Uterus (tissue), 4 donors: ENCODE results near the gene NPAS2. TPM values are rescaled to one million over a fixed set of nuclear protein-coding genes. Genes with fewer than 3 reads are reported as not detected.

Source experiments
- DNase-seq, 2 donors: peaks; one replicate each; pipeline ENCODE4 v3.0.0-alpha.2; 2019 to 2020
- H3K27ac ChIP-seq, 2 donors: fragments of 200-600 bp; sonication (generic); 1 replicate in 1 of 2; 2 replicates in 1 of 2; pipeline ENCODE4 v1.5.1; 2016 to 2018
- H3K27me3 ChIP-seq, 2 donors: fragments of 200-600 bp; sonication (generic); one replicate each; pipeline ENCODE4 v1.5.1; 2018 to 2019; ENCODE audit warnings: control low read depth in 1 of 2
- H3K36me3 ChIP-seq, 2 donors: fragments of 200-600 bp; sonication (generic); one replicate each; pipeline ENCODE4 v1.5.1; 2019; ENCODE audit warnings: control low read depth in 1 of 2
- H3K4me1 ChIP-seq, 2 donors: fragments of 200-600 bp; sonication (generic); one replicate each; pipeline ENCODE4 v1.5.1; 2018 to 2019; ENCODE audit warnings: control low read depth in 1 of 2
- H3K4me3 ChIP-seq, 2 donors: fragments of 200-600 bp; sonication (generic); 1 replicate in 1 of 2; 2 replicates in 1 of 2; pipeline ENCODE4 v1.5.1; 2018 to 2019; ENCODE audit warnings: mild to moderate bottlenecking in 1 of 2
- H3K9me3 ChIP-seq, 2 donors: fragments of 200-600 bp; sonication (generic); one replicate each; pipeline ENCODE4 v1.5.1; 2019; ENCODE audit warnings: control low read depth in 1 of 2
- CTCF ChIP-seq, 4 experiments: fragments of 200-600 bp in 2 of 4; fragments of 450-650 bp in 2 of 4; sonication (generic) in 2 of 4; IDR thresholded peaks; one replicate each; pipeline ENCODE4 v1.5.1; 2016 to 2019; ENCODE audit warnings: antibody characterized with exemption in 4 of 4, mild to moderate bottlenecking in 2 of 4, moderate library complexity in 1 of 4
- POLR2A ChIP-seq, 2 donors: fragments of 450-650 bp; IDR thresholded peaks; one replicate each; pipeline ENCODE4 v1.6.1; 2016; ENCODE audit warnings: antibody characterized with exemption in 2 of 2, mild to moderate bottlenecking in 1 of 2, moderate library complexity in 1 of 2
- intact Hi-C: fragments of 100-400 bp; cut with DNase I; formaldehyde crosslinking; loops from one replicate; pipeline ENCODE4 v1.15.1; 2023; ENCODE audit warnings: low total_unique reads
- total RNA-seq, 4 donors: library from RNA; depleted of rRNA in 3 of 4; stranded (reverse); fragments of >200 nt in 3 of 4; gene quantifications; one replicate each; pipeline versions ENCODE4 v1.1.0 to v1.2.4, GENCODE V29; 2014 to 2023
- donor health status: DM: yes; HTN: yes; CAD: no.

The NPAS2 gene
- total RNA-seq, 4 donors from 2014 or later: 5.6 to 66.5 (median 24.9) TPM

DNA sequence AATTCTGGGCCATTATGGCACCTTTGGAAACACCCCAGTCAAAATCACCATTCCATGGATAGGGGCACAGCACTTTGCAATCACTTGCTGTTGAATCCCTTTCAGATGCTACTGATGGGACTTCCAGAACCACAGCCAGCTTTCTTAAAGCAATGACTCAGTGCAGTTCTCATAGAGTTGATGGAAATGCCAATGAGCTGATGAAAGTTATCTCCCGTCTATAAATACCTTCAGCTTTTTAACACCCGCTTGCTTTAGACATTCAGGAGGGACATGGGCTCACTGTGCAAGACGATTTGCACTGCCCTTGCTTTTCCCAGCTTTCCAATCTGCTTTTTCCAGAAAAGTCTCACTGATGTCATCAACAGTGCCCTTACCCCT, 115.4 kb downstream of the NPAS2 start:
- H3K36me3 ChIP-seq: no peaks in the 10 kb centered on the region
- DNase-seq: no peak

GRCh38 chr2:100936070-100936741, 116.3 kb downstream of the NPAS2 start:
- Histone ChIP-seq H3K36me3 (no peaks in the 10 kb centered on the region), H3K27me3 (no peaks in the 10 kb centered on the region), H3K27ac (no peak overlapping the region), H3K4me3 (no peak overlapping the region), H3K4me1 (no peaks in the 10 kb centered on the region), H3K9me3 (no peaks in the 10 kb centered on the region)
- intact Hi-C loops: no loop called here
- DNase-seq: no peak
- TF ChIP-seq CTCF (IDR thresholded peaks at IDR 0.05) (no peak), POLR2A (IDR thresholded peaks at IDR 0.05) (no peak)

More for the DNA sequence above, 115.4 kb downstream of the NPAS2 start:
- TF ChIP-seq CTCF (IDR thresholded peaks at IDR 0.05) (no peak), POLR2A (IDR thresholded peaks at IDR 0.05) (no peak)
- no peak overlapping the region for H3K27ac ChIP-seq
- H3K9me3 ChIP-seq: no peaks in the 10 kb centered on the region
- no peaks in the 10 kb centered on the region for H3K27me3 ChIP-seq
- intact Hi-C loops: no loop called here
- no peaks in the 10 kb centered on the region for H3K4me1 ChIP-seq
- no peak overlapping the region for H3K4me3 ChIP-seq

- no peak for TF ChIP-seq CTCF (IDR thresholded peaks at IDR 0.05)
- no peaks in the 10 kb centered on the region for H3K27me3 ChIP-seq
- intact Hi-C loops: no loop called here
- no peaks in the 10 kb centered on the region for H3K36me3 ChIP-seq
- H3K4me1 ChIP-seq: no peaks in the 10 kb centered on the region
- no peak for DNase-seq
- no peaks in the 10 kb centered on the region for H3K9me3 ChIP-seq
- no peak overlapping the region for H3K4me3 ChIP-seq
- H3K27ac ChIP-seq: no peak overlapping the region
Observed at GRCh38 chr2:100936972-100937542, 117.1 kb downstream of the NPAS2 start.

DNA sequence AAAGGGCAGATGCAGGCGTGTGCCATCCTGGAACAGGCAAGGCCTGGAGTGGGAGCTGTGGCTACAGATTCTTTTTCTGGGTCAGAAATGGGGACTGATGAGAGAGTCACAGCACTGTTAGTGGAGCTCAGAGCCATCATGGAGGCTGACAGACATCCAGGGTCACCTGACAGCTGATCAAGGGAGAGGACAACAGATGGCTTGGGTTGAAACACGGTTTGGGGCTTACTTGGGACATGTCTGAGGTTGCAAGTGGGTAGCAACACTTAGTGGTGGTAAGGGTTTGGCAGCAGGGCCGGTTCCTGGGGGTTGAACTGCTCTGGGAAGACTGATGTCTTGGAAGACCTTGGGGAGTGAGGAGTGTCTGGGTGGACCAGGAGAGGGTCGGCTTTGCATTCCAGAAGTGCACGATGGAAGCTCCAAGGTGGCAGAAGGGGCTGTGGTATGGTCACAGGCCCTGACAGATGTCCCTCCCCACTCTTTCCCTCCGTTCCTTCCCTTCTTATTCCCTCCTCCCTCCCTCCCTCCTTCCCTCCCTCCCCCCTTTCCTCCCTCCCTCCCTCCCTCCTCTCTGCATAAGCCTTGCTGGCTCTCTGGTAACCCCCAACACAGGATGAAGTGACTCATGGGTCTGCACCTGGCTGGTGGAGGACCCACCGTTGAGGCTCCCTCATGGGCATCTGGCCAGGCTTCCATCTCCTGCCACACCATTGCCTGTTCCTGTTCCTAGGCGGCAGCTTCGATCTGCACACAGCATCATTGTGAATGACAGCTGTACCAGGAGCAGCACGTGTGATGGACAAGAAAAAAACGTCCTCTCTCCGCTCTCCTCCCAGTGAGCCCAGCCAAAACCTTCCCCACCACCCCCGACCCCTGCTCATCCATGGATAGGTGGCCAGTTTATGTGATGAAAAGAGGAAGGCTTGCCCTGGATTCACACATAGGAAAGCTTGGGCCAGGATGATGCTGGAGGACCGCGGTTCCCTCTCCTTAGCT, 118.4 kb downstream of the NPAS2 start:
- H3K27me3 ChIP-seq: no peaks in the 10 kb centered on the region
- no peaks in the 10 kb centered on the region for H3K9me3 ChIP-seq
- TF ChIP-seq POLR2A (IDR thresholded peaks at IDR 0.05): no peak
- no peak for TF ChIP-seq CTCF (IDR thresholded peaks at IDR 0.05)
- no peak overlapping the region for H3K4me3 ChIP-seq
- no peaks in the 10 kb centered on the region for H3K4me1 ChIP-seq
- DNase-seq: no peak
- intact Hi-C loops: no loop called here
- no peaks in the 10 kb centered on the region for H3K36me3 ChIP-seq
- H3K27ac ChIP-seq: no peak overlapping the region

- DNase-seq: no peak
- H3K4me3 ChIP-seq: no peak overlapping the region
- no peaks in the 10 kb centered on the region for H3K27me3 ChIP-seq
- H3K36me3 ChIP-seq: no peaks in the 10 kb centered on the region
- no peak overlapping the region for H3K27ac ChIP-seq
- no peak for TF ChIP-seq CTCF (IDR thresholded peaks at IDR 0.05)
- TF ChIP-seq POLR2A (IDR thresholded peaks at IDR 0.05): no peak
- intact Hi-C loops: no loop called here
- H3K9me3 ChIP-seq: no peaks in the 10 kb centered on the region
- no peaks in the 10 kb centered on the region for H3K4me1 ChIP-seq
Observed at GRCh38 chr2:100939445-100939844, 119.5 kb downstream of the NPAS2 start.
